CD4-positive, alpha-beta T cell treated with Interleukin-12 subunit alpha and Interleukin-12 subunit beta, for 1 hour (primary cell): ENCODE measurements around the gene MMP17.

Experiments used
- DNase-seq: peaks from one replicate; pipeline ENCODE4 v3.0.0-alpha.2; 2020

MMP17 gene

DNA sequence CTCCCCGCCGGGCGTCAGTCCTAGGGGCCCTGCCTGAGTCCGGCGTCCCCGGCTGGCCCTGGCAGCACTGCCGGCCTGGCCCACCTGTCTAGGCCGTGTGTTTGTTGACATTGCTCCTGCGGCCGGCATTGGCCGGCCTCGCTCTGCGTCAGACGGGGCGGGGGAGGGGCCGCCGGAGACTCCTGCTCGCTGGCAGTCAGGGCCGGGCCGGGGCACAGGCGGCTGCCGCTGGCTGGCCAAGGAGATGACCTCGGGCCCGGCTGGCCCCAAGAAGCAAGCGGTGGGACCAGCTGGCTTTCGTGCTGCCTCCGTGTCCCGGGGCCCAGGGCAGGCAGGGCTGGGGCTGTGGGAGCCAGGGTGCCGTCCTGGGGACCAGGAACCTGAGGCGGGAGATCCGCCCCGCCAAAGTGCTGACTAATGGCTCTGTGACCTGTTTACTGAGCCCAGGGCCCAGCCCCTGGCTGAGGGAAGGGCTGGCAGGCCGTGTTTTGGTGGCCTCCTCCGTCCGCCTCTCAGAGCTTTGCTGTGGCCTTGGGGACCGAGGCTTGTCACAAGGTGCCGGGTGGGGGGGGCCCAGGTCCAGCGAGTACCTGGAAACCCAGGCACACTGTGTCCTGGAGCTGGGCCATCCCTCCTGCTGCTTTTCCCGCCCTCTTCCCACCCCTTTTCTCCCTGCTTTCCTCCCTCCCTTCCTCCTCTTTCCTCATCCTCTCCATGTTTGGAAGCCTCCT lies 68.1 kb downstream of the MMP17 start:
- DNase-seq: peak; percentile 68

- no peak for DNase-seq
Observed at GRCh38 chr12:131896811-131897270, 68.6 kb downstream of the MMP17 start.

DNA sequence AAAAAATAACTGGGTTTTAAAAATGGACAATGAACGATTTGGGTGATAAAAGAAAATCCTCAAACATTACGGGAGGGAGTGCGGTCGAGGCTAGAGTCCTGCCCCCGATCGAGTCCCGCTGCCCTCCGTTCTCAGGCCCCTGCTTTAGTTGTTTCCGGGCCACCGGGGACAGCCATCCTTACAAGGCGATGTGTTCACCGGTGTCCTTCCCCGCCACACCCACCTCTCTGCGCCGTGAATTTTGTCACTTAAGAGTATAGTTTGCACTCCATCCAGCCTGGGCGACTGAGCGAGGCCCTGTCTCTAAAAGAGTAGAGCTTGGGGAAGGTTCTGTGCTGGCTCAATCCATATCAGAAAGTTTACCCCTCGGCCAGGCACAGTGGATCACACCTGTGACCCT lies 69.1 kb downstream of the MMP17 start:
- no peak for DNase-seq

GRCh38 chr12:131897875-131898274 lies 69.7 kb downstream of the MMP17 start:
- no peak for DNase-seq

- DNase-seq: no peak
Observed at GRCh38 chr12:131900397-131900796, 72.2 kb downstream of the MMP17 start.
